OCI-M2 (cell line): ENCODE measurements around the gene PDK2.

Source experiments
- DNase-seq: peaks from one replicate; lab custom pipeline; 2025; ENCODE audit not compliant: unreplicated experiment; lab: John Stamatoyannopoulos, UW

Gene PDK2

GRCh38 chr17:50078430-50078829 is 16.7 kb upstream of the PDK2 start:
- no peak for DNase-seq

- no peak for DNase-seq
These were observed 15.6 kb upstream of the PDK2 start for GRCh38 chr17:50079334-50080095.

DNA sequence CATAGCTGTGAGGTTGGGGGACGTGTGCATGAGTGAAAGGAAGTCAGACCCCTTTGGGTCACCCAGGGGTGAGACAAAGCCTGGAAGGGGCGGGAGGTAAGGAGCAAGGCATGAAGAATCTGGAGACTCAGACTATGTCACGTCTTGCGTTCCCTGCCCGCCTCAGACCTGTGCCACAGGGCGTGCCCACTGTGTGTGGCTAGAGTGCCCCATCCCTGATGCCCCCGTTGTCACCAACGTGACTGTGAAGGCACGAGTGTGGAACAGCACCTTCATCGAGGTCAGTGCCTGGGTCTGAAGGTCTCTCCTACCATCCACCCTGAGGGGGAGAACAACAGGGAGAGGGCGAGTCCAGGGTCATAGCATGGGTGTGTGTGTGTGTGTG is 15.1 kb upstream of the PDK2 start:
- DNase-seq: no peak

DNA sequence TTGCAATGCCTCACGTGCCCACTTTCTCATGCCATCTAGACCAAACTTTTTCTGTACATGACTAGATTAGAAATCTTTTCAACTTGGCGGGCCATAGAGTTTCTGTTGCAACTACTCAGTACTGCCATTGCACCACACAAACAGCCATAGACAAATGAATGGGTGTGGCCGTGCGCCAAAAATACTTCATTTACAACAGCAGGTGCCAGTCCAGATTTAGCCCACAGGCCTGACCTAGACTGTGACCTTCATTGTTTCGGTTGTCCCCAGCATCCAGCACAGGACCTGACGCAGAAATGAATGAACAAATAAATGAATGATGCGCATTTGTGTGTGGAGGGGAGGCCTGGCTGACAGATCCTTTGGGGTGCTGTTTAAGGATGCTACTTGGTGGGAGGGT is 14.3 kb upstream of the PDK2 start:
- DNase-seq: no peak

GRCh38 chr17:50081757-50082156 is 13.4 kb upstream of the PDK2 start:
- no peak for DNase-seq

- DNase-seq: no peak
These were observed 7.8 kb upstream of the PDK2 start for GRCh38 chr17:50087246-50087911.

DNA sequence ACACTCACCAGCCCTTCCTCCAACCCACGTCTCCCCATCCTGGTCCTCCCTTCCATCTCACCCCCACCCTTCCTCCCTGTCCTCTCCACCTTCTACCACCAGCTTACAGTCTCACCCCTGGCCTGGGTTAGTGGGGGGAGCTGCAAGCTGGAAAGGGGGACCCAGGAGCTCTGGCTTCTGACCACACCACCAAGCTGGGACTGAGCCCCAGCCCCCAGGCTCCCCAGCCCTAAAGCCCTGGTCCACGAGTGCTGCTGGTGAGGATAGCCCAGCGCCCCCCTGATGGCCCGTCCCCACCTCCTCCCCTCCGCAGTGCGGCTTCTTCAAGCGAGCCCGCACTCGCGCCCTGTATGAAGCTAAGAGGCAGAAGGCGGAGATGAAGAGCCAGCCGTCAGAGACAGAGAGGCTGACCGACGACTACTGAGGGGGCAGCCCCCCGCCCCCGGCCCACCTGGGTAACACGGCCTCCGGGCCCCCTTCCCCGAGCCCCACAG is 7.2 kb upstream of the PDK2 start:
- DNase-seq: no peak

- no peak for DNase-seq
These were observed 6.0 kb upstream of the PDK2 start for GRCh38 chr17:50088952-50089825.

GRCh38 chr17:50090071-50090470 is 5.1 kb upstream of the PDK2 start:
- no peak for DNase-seq

GRCh38 chr17:50090971-50091917 is 3.9 kb upstream of the PDK2 start:
- DNase-seq: no peak

GRCh38 chr17:50091918-50092285 is 3.2 kb upstream of the PDK2 start:
- no peak for DNase-seq

GRCh38 chr17:50093246-50093645 is 1.9 kb upstream of the PDK2 start:
- DNase-seq: no peak

DNA sequence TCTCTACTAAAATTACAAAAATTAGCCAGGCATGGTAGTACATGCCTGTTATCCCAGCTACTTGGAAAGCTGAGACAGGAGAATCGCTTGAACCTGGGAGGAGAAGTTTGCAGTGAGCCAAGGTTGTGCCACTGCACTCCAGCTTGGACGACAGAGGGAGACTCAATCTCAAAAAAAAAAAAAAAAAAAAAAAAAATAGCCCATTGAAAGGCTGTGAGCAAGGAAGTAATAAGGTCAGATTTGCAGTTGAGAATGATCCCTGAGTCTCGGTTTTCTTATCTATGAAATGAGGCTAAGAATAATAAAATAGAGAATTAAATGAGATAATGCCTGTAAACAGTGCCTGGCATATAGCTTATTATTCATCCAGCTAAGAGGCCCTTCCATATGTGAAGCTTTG is 1.3 kb upstream of the PDK2 start:
- DNase-seq: no peak

DNA sequence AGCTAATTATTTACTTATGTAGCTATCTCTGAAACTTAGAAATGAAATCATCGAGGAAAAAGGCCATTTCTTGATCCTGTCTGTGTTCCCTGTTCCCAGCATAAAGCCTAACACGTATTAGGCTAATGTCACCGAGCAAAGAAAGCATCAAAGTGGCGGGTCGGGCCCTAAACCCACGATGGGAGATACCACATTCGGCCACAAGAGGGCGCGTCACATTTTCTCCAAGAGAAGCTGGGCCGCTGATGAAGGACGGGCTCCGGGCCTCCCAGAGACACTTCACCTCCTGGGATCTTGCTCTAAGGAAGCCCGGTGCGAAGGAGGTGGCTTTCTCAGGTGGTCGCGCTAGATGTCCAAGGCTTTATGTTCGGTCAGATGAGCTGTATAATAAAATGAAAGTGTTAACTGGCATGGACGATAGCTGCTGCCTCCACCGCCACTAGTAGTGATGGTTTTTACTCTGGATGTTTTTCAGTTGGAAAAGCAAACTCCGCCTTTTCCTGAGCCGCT is 853 bp upstream of the PDK2 start:
- peak; percentile 49 for DNase-seq

- DNase-seq: no peak
These were observed 481 bp downstream of the PDK2 start for GRCh38 chr17:50095626-50096037.

GRCh38 chr17:50096092-50096491 is 941 bp downstream of the PDK2 start:
- DNase-seq: no peak

DNA sequence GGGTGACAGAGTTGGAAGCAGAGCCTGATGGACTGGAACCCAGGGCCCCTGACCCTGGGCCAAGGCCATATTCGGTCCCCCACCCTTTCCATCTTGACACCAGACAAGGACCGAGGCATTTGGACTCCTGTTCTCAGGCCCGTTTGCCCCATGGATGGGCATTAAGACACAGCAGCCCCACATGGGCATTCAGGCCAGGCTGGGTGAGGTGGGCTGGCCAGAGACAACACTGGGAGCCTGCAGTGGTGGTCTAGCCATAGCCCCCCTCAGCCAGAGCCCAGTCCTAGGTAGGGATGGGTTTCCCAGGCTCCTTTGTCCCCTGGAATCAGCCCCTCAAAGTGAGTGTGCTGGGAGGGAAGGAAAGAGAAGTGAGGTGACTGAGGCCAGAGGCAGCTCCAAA is 1.6 kb downstream of the PDK2 start:
- no peak for DNase-seq

DNA sequence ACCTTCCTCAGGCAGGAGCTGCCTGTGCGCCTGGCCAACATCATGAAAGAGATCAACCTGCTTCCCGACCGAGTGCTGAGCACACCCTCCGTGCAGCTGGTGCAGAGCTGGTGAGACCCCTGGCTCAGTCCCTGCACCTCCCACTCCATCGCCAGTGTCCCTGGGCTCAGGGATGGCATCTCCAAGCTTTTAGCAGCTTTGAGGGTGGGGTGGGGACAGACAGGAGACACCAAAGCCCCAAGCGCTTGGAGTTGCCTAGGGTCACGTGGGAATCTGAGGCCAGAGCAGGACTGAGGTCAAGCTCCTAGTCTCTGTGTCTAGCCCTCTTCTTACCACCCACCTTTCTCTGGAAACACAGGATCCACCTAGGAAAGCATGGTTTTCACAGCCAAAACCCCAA is 2.3 kb downstream of the PDK2 start:
- no peak for DNase-seq

DNA sequence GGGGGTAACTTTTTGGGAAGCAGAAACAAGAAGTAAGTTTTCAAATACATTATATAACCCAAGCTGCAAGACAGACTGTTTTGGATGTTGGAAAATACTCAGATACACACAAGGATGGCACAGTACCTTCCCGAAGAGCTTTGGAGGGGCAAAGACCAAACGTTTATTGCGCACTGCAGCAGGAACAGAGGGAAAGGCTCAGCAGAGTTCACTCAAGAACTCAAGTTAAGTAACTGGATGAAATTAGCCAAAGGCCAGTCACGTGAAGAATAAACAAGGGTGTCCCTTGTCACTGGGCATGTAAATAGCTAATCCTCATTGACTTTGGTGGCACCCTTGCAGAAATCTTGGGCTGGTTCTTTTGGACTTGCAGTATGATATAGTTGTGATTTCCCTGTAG is 2.8 kb downstream of the PDK2 start:
- no peak for DNase-seq

- DNase-seq: no peak
These were observed 3.4 kb downstream of the PDK2 start for GRCh38 chr17:50098583-50098982.
